HepG2 (cell line): ENCODE measurements around the gene LY6G5B. TPM values are rescaled to one million over a fixed set of nuclear protein-coding genes. Genes with fewer than 3 reads are reported as not detected.

Experiments
- NR3C1 ChIP-seq: sonication (generic); formaldehyde crosslinking; IDR thresholded peaks from 2 replicates; pipeline ENCODE4 v1.4.0; 2020; ENCODE audit warnings: missing genetic modification reagents
- SRSF9 ChIP-seq: fragments of 200-400 bp; formaldehyde crosslinking; IDR thresholded peaks from 2 replicates; pipeline ENCODE4 v1.6.1; 2018; ENCODE audit warnings: borderline replicate concordance, mild to moderate bottlenecking, low read depth, low read length; ENCODE audit not compliant: insufficient read depth, poor library complexity, severe bottlenecking
- SRY ChIP-seq: sonication (generic); formaldehyde crosslinking; IDR thresholded peaks from 2 replicates; pipeline ENCODE4 v1.8.0; 2022; ENCODE audit warnings: mild to moderate bottlenecking, missing genetic modification reagents
- TARDBP ChIP-seq: sonication (generic); formaldehyde crosslinking; IDR thresholded peaks from 2 replicates; pipeline ENCODE4 v1.8.0; 2022; ENCODE audit warnings: mild to moderate bottlenecking, missing genetic modification reagents
- TCF12 ChIP-seq, 2 experiments: fragments of 450-650 bp in 1 of 2; sonication (generic) in 1 of 2; formaldehyde crosslinking in 1 of 2; IDR thresholded peaks; 2 replicates each; pipeline versions ENCODE4 v1.6.1 to v1.8.0; 2017 to 2022; ENCODE audit warnings: antibody characterized with exemption in 1 of 2, mild to moderate bottlenecking in 1 of 2, missing genetic modification reagents in 1 of 2, moderate library complexity in 1 of 2
- ZFP90 ChIP-seq: sonication (generic); formaldehyde crosslinking; IDR thresholded peaks from 2 replicates; pipeline ENCODE4 v1.8.0; 2022; ENCODE audit warnings: missing genetic modification reagents, mild to moderate bottlenecking, inconsistent platforms, borderline replicate concordance
- ZNF160 ChIP-seq: sonication (generic); formaldehyde crosslinking; IDR thresholded peaks from 2 replicates; pipeline ENCODE4 v1.8.0; 2022; ENCODE audit warnings: mild to moderate bottlenecking, inconsistent platforms, missing genetic modification reagents
- ZNF225 ChIP-seq: sonication (generic); formaldehyde crosslinking; IDR thresholded peaks from 2 replicates; pipeline ENCODE4 v1.4.0; 2020; ENCODE audit warnings: mild to moderate bottlenecking, missing genetic modification reagents
- ZNF292 ChIP-seq: sonication (generic); formaldehyde crosslinking; IDR thresholded peaks from 2 replicates; pipeline ENCODE4 v1.8.1; 2022; ENCODE audit warnings: mild to moderate bottlenecking, low read depth, missing genetic modification reagents, borderline replicate concordance
- ZNF317 ChIP-seq: sonication (generic); formaldehyde crosslinking; IDR thresholded peaks from 2 replicates; pipeline ENCODE4 v1.5.0; 2020; ENCODE audit warnings: mild to moderate bottlenecking, missing genetic modification reagents
- ZNF703 ChIP-seq: sonication (generic); formaldehyde crosslinking; IDR thresholded peaks from 2 replicates; pipeline ENCODE4 v1.5.1; 2020; ENCODE audit warnings: missing genetic modification reagents, mild to moderate bottlenecking, moderate library complexity, borderline replicate concordance
- ZNF709 ChIP-seq: sonication (generic); formaldehyde crosslinking; IDR thresholded peaks from 2 replicates; pipeline ENCODE4 v1.5.0; 2020; ENCODE audit warnings: mild to moderate bottlenecking, missing genetic modification reagents
- ZNF792 ChIP-seq: IDR thresholded peaks from 2 replicates; pipeline ENCODE4 v1.6.1; 2016
- polyA plus RNA-seq, 8 experiments: library from polyadenylated mRNA; depleted of rRNA in 3 of 8; stranded (reverse) in 7 of 8; unstranded in 1 of 8; fragments of >200 nt; fragmentation: Illumina TruSeq in 4 of 8; extraction: Trizol in 4 of 8; gene quantifications; 2 replicates each; pipeline versions ENCODE4 v1.2.1 to v1.2.3, GENCODE V29; 2011 to 2016; ENCODE audit warnings: low read depth in 4 of 8, missing spikeins in 1 of 8, mixed read lengths in 1 of 8; ENCODE audit not compliant: insufficient read depth in 1 of 8
- total RNA-seq, 5 experiments: library from RNA; depleted of rRNA; stranded (reverse); fragments of >200 nt; fragmentation: Illumina TruSeq; extraction: Trizol; gene quantifications; 2 replicates each; pipeline ENCODE4 v1.2.3, GENCODE V29; 2016; ENCODE audit warnings: low read depth in 1 of 5
- TF ChIP-seq, protein P1 (sequence below): sonication (generic); formaldehyde crosslinking; IDR thresholded peaks from 2 replicates; pipeline ENCODE4 v1.5.0; 2020; ENCODE audit warnings: mild to moderate bottlenecking, missing genetic modification reagents, borderline replicate concordance
- TF ChIP-seq, protein P2 (sequence below): sonication (generic); formaldehyde crosslinking; IDR thresholded peaks from 2 replicates; pipeline ENCODE4 v1.4.0; 2020; ENCODE audit warnings: missing genetic modification reagents, borderline replicate concordance
- TF ChIP-seq, protein P3 (sequence below): IDR thresholded peaks from 2 replicates; pipeline ENCODE4 v1.6.1; 2016; ENCODE audit warnings: mild to moderate bottlenecking
- TF ChIP-seq, protein P4 (sequence below): sonication (generic); formaldehyde crosslinking; IDR thresholded peaks from 2 replicates; pipeline ENCODE4 v1.4.0; 2020; ENCODE audit warnings: mild to moderate bottlenecking, missing genetic modification reagents

LY6G5B gene
- total and polyA plus RNA-seq, 2 of the 13 experiments (the other 11 are each of a cell fraction or from before 2014, with no cell fraction given) = 7.8 to 15.7 TPM

DNA sequence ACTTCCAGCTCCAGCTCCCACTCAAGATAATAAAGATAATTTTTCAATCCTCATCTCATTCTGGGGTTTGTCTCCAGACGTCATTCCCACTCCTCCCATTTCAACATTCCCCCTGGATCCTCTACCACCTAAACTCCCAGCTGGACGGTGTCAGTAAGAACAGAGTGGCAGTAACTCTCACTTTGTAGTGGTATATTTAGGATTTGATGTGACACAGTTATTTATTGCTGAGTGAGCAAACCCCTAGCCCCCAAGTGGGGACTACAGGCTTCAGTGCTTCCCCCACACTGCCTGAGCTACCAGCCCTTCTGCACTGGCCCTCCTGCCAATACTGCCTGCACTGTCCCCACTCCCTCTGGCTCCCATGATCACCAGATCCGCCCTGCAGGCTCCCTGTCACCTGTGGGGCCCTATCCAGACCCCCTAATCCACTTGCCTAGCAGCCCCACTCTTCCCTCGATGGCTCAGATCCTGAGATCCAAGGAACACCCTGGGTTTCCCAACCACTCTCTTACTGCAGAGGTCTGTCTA is 11.6 kb upstream of the LY6G5B start (continued):
- TF ChIP-seq, protein P1, sequence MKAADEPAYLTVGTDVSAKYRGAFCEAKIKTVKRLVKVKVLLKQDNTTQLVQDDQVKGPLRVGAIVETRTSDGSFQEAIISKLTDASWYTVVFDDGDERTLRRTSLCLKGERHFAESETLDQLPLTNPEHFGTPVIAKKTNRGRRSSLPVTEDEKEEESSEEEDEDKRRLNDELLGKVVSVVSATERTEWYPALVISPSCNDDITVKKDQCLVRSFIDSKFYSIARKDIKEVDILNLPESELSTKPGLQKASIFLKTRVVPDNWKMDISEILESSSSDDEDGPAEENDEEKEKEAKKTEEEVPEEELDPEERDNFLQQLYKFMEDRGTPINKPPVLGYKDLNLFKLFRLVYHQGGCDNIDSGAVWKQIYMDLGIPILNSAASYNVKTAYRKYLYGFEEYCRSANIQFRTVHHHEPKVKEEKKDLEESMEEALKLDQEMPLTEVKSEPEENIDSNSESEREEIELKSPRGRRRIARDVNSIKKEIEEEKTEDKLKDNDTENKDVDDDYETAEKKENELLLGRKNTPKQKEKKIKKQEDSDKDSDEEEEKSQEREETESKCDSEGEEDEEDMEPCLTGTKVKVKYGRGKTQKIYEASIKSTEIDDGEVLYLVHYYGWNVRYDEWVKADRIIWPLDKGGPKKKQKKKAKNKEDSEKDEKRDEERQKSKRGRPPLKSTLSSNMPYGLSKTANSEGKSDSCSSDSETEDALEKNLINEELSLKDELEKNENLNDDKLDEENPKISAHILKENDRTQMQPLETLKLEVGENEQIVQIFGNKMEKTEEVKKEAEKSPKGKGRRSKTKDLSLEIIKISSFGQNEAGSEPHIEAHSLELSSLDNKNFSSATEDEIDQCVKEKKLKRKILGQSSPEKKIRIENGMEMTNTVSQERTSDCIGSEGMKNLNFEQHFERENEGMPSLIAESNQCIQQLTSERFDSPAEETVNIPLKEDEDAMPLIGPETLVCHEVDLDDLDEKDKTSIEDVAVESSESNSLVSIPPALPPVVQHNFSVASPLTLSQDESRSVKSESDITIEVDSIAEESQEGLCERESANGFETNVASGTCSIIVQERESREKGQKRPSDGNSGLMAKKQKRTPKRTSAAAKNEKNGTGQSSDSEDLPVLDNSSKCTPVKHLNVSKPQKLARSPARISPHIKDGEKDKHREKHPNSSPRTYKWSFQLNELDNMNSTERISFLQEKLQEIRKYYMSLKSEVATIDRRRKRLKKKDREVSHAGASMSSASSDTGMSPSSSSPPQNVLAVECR (CRISPR knock-in tag) = peak; percentile 11; the same call in 1 of the 2 replicates
- TF ChIP-seq, protein P2, sequence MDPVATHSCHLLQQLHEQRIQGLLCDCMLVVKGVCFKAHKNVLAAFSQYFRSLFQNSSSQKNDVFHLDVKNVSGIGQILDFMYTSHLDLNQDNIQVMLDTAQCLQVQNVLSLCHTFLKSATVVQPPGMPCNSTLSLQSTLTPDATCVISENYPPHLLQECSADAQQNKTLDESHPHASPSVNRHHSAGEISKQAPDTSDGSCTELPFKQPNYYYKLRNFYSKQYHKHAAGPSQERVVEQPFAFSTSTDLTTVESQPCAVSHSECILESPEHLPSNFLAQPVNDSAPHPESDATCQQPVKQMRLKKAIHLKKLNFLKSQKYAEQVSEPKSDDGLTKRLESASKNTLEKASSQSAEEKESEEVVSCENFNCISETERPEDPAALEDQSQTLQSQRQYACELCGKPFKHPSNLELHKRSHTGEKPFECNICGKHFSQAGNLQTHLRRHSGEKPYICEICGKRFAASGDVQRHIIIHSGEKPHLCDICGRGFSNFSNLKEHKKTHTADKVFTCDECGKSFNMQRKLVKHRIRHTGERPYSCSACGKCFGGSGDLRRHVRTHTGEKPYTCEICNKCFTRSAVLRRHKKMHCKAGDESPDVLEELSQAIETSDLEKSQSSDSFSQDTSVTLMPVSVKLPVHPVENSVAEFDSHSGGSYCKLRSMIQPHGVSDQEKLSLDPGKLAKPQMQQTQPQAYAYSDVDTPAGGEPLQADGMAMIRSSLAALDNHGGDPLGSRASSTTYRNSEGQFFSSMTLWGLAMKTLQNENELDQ (CRISPR knock-in tag) = no peak
- TF ChIP-seq ZNF160 (CRISPR knock-in tag) (no peak), ZNF317 (CRISPR knock-in tag) (no peak), TCF12 (IDR thresholded peaks at IDR 0.05) (no peak), TCF12 (CRISPR knock-in tag; IDR thresholded peaks at IDR 0.05) (no peak), ZFP90 (CRISPR knock-in tag) (no peak), ZNF292 (no peak), TARDBP (CRISPR knock-in tag) (no peak), ZNF703 (CRISPR knock-in tag) (no peak), ZNF709 (CRISPR knock-in tag) (no peak), ZNF225 (CRISPR knock-in tag) (no peak), ZNF792 (CRISPR knock-in tag) (no peak), NR3C1 (no peak), SRY (CRISPR knock-in tag) (0 out of 2 replicates have a peak, but pooled peaks have one; percentile 51), SRSF9 (no peak)
- TF ChIP-seq, protein P3, sequence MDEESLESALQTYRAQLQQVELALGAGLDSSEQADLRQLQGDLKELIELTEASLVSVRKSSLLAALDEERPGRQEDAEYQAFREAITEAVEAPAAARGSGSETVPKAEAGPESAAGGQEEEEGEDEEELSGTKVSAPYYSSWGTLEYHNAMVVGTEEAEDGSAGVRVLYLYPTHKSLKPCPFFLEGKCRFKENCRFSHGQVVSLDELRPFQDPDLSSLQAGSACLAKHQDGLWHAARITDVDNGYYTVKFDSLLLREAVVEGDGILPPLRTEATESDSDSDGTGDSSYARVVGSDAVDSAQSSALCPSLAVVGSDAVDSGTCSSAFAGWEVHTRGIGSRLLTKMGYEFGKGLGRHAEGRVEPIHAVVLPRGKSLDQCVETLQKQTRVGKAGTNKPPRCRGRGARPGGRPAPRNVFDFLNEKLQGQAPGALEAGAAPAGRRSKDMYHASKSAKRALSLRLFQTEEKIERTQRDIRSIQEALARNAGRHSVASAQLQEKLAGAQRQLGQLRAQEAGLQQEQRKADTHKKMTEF (CRISPR knock-in tag) = 0 out of 2 replicates have a peak, but pooled peaks have one; percentile 25
- TF ChIP-seq, protein P4, sequence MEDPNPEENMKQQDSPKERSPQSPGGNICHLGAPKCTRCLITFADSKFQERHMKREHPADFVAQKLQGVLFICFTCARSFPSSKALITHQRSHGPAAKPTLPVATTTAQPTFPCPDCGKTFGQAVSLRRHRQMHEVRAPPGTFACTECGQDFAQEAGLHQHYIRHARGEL (CRISPR knock-in tag) = no peak
